ENCODE data around the gene MYZAP.

DNA sequence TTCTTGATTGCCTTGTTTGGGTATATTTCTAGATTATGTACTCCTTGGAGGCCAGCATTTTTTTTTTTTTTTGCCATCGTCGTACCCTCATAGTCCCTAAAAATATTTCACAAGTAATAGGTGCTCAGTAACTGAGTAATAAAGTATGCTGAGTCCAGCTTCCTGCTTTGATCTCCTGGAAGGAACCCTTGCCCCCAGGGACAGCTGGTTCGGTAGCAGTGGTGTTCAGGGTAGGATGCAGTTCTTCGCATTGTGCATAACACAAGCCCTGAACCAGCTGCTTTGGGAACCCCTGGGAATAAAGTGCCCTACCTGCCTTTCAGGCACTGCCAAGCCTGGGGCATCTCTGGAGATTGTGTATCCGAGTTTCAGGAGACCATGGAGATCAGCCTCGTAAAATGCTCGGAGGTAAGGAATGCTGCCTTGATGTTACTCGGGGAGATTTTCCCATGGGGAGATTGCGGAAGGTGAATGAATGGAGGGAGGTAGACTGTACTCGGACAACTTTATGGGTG, 7.6 kb downstream of the MYZAP start:
- TF ChIP-seq CTCF (conservative IDR thresholded peaks at IDR 0.05 in 1 of 2, IDR thresholded peaks at IDR 0.05 in 1 of 2; ENCODE audit: extremely low read depth in 1 of 2, insufficient read depth in 1 of 2, low read depth in 1 of 2, low read length in 2 of 2) = no peak
- no peak for TF ChIP-seq EZH2 (IDR thresholded peaks at IDR 0.05; ENCODE audit: borderline replicate concordance, low read length)

Measured in mammary epithelial cell (primary cell).